ENCODE data around the gene LRRC8A.

- TF ChIP-seq CTCF (IDR thresholded peaks at IDR 0.05), result no peak
- TF ChIP-seq POLR2A (IDR thresholded peaks at IDR 0.05), result no peak
These were observed 29.0 kb downstream of the LRRC8A start for GRCh38 chr9:128910906-128911305.

Measured in right lobe of liver (tissue), 4 donors.